Activated CD8-positive, alpha-beta memory T cell treated with anti-CD3 and anti-CD28 coated beads for 48 hours (primary cell): ENCODE results near the gene QSOX2.
A peak's percentile ranks its signal among the peaks of the same experiment; 100 is the strongest.

ENCODE experiments used
- DNase-seq, 3 experiments: peaks; one replicate each; pipeline ENCODE4 v3.0.0-alpha.2; 2020; ENCODE audit warnings: low read depth in 2 of 3, low spot score in 2 of 3

QSOX2 gene

GRCh38 chr9:136283291-136284235 lies 38.0 kb upstream of the QSOX2 start:
- DNase-seq = peak; percentile 44 to 65 (median 46)

GRCh38 chr9:136282272-136282861 lies 36.8 kb upstream of the QSOX2 start:
- DNase-seq = no peak

- no peak for DNase-seq
Observed at GRCh38 chr9:136281421-136282271, 36.0 kb upstream of the QSOX2 start.

GRCh38 chr9:136280535-136281315 lies 35.1 kb upstream of the QSOX2 start:
- no peak for DNase-seq

- DNase-seq = no peak
Observed at GRCh38 chr9:136279471-136279870, 33.9 kb upstream of the QSOX2 start.

GRCh38 chr9:136278894-136279293 lies 33.3 kb upstream of the QSOX2 start:
- no peak for DNase-seq

- DNase-seq = no peak
Observed at GRCh38 chr9:136278221-136278620, 32.6 kb upstream of the QSOX2 start.

- DNase-seq = no peak
Observed at GRCh38 chr9:136277746-136278145, 32.1 kb upstream of the QSOX2 start.

GRCh38 chr9:136276716-136277115 lies 31.1 kb upstream of the QSOX2 start:
- DNase-seq = no peak

GRCh38 chr9:136275655-136276429 lies 30.2 kb upstream of the QSOX2 start:
- DNase-seq = no peak

- DNase-seq = no peak
Observed at GRCh38 chr9:136274786-136275654, 29.4 kb upstream of the QSOX2 start.

- DNase-seq = no peak
Observed at GRCh38 chr9:136273921-136274785, 28.5 kb upstream of the QSOX2 start.

GRCh38 chr9:136273244-136273865 lies 27.7 kb upstream of the QSOX2 start:
- no peak for DNase-seq

- DNase-seq = no peak
Observed at GRCh38 chr9:136270173-136270705, 24.6 kb upstream of the QSOX2 start.

GRCh38 chr9:136268735-136269134 lies 23.1 kb upstream of the QSOX2 start:
- no peak for DNase-seq

GRCh38 chr9:136268318-136268717 lies 22.7 kb upstream of the QSOX2 start:
- DNase-seq = no peak
